Left ventricle myocardium inferior (tissue), 1 donor: Measurements from ENCODE around the gene SPATC1L. TPM values are rescaled to one million over a fixed set of nuclear protein-coding genes. Genes with fewer than 3 reads are reported as not detected.

Experiments
- DNase-seq: peaks from one replicate; pipeline ENCODE4 v3.0.0-alpha.2; 2020
- H3K27ac ChIP-seq: fragments of 200-600 bp; replicated peaks from 2 replicates; pipeline ENCODE4 v1.8.0; 2021
- H3K27me3 ChIP-seq: fragments of 200-600 bp; 2 replicates; pipeline ENCODE4 v1.8.0; 2021; ENCODE audit warnings: low read depth
- H3K36me3 ChIP-seq: fragments of 200-600 bp; 2 replicates; pipeline ENCODE4 v1.8.0; 2021
- H3K4me1 ChIP-seq: fragments of 200-600 bp; 2 replicates; pipeline ENCODE4 v1.8.0; 2021
- H3K4me3 ChIP-seq: fragments of 200-600 bp; 2 replicates; pipeline ENCODE4 v1.8.0; 2021; ENCODE audit warnings: mild to moderate bottlenecking, moderate library complexity
- H3K9me3 ChIP-seq: fragments of 200-600 bp; replicated peaks from 2 replicates; pipeline ENCODE4 v1.8.0; 2021
- intact Hi-C: fragments of 100-400 bp; cut with micrococcal nuclease; formaldehyde crosslinking; loops from one replicate; pipeline ENCODE4 v1.11.0; 2022
- total RNA-seq: library from RNA; stranded (reverse); fragmentation: NEBNext Ultra II Directional; extraction: Animal tissue kit (Norgen Biotek cat#: 25700); gene quantifications from one replicate; pipeline ENCODE4 v1.2.1, GENCODE V29; 2021
- TF ChIP-seq, protein P1 (sequence below): fragments of 200-600 bp; IDR thresholded peaks from 2 replicates; pipeline ENCODE4 v1.8.0; 2021; ENCODE audit warnings: antibody characterized with exemption, mild to moderate bottlenecking, borderline replicate concordance
- donor health status: DM: no; HTN: yes; CAD: no; lungs with severe emphysema.

The SPATC1L gene
- total RNA-seq, 1 donor from 2014 or later, result 7.0 TPM

DNA sequence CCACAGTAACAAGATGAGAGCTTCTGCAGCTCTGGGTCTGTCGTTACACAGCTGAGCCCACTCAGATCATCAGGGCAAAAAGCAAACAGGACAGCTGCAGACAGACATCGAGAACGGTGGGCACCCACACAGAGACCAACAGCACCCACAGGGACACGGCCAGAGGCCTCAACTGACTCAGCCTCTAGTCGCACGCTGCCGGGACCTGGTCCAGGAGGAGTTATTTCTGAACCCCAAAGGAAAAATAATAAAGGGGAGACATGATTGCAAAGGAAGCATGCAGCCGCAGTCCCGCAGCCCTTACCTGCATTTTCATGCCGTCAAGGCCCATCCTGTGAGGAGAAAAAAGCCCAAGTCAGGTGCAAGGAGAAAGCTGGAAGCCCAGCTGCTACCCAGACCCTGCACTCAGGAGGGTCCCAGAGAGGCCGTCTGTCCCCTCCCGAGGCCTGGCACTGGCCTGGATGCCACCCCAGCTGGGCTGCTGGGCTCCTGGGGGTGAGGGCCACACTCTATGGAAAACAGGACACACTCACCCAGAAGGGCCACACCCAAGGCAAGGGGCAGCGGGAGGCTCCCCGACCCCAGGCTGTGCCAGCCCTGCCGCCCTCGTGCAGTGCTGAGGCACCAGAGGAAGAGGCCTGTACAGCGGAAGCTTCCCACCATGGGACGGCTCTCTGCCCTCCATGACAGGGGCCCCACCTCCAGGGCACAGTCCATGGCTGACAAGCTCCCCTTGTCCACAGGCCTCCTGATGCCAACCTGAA lies 28.6 kb upstream of the SPATC1L start:
- intact Hi-C loops, result no loop called here
- H3K36me3 ChIP-seq, result peaks cover 92% of the 10 kb centered on the region
- TF ChIP-seq, protein P1, sequence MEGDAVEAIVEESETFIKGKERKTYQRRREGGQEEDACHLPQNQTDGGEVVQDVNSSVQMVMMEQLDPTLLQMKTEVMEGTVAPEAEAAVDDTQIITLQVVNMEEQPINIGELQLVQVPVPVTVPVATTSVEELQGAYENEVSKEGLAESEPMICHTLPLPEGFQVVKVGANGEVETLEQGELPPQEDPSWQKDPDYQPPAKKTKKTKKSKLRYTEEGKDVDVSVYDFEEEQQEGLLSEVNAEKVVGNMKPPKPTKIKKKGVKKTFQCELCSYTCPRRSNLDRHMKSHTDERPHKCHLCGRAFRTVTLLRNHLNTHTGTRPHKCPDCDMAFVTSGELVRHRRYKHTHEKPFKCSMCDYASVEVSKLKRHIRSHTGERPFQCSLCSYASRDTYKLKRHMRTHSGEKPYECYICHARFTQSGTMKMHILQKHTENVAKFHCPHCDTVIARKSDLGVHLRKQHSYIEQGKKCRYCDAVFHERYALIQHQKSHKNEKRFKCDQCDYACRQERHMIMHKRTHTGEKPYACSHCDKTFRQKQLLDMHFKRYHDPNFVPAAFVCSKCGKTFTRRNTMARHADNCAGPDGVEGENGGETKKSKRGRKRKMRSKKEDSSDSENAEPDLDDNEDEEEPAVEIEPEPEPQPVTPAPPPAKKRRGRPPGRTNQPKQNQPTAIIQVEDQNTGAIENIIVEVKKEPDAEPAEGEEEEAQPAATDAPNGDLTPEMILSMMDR, result no peak
- H3K4me1 ChIP-seq, result peaks cover 8% of the 10 kb centered on the region
- no peak overlapping the region for H3K27ac ChIP-seq
- no peaks in the 10 kb centered on the region for H3K27me3 ChIP-seq
- no peaks in the 10 kb centered on the region for H3K9me3 ChIP-seq
- no peak overlapping the region for H3K4me3 ChIP-seq
- DNase-seq, result no peak

DNA sequence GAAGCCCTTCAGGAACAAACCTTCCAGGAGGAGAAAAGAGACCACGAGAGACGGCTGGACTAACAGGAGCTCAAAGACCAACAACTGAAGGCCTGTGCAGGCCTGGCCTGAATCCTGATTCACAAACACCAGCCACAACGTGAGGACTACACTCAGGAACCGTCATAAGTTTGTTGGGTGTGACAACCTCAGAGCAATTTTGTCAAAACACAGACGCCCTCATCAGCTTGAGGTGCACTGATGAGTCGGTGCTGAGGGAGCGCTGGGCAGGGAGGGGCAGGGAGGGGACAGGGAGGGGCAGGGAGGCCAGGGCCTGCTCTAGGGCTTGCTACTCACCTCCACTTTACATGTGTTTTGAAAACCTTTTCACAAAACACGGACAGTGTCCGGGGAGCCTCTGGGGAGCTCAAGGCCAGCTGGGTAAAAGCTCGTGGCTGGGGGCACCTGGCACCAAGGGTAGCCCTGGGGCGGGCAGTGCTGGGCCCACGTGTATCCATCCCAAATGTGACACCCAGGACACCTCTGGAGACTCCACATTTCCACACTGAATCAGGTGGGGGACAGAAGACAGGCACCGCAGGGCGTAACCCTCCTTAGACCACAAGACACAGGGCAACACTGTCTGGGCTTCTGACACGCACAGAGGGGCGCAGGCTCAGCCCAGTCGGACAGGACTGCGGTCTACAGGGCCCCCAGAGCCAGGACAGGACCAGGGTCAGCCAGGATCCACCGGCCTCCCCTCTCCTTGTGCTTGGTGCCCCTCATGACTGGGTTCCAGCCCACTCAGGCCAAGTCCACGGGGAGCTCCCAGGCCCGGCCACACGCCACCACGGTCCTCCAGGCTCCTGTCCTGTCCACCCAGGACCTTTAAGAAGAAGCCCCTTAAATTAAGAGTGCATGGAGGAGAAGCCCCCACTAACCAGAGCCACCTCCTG lies 27.8 kb upstream of the SPATC1L start:
- H3K4me3 ChIP-seq, result no peak overlapping the region

DNA sequence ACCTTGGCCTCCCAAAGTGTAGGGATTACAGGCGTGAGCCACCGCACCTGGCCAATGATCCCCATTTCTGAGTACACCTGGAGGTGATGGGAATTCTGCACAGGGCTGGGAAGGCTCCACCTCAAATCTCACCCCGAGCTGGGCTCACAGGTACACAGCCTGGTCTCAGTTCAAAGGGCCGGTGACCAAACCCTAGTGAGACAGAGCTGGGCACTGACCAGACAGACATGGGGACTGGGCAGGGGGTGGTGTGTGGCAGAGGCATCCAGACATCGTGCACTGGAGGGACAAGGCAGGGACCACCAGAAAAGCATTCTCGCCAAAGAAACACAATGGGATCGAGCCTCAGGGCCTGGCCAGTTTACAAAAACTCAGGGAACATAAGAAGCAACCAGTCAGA lies 27.1 kb upstream of the SPATC1L start:
- Histone ChIP-seq H3K27me3 (no peaks in the 10 kb centered on the region), H3K9me3 (no peaks in the 10 kb centered on the region), H3K4me3 (no peak overlapping the region), H3K36me3 (peaks cover 95% of the 10 kb centered on the region), H3K27ac (no peak overlapping the region), H3K4me1 (peaks cover 6% of the 10 kb centered on the region)
- TF ChIP-seq, protein P1, result no peak
- intact Hi-C loops, result no loop called here
- DNase-seq, result no peak

More for the DNA sequence above, 27.8 kb upstream of the SPATC1L start:
- Histone ChIP-seq H3K36me3 (peaks cover 95% of the 10 kb centered on the region), H3K9me3 (no peaks in the 10 kb centered on the region), H3K4me1 (peaks cover 8% of the 10 kb centered on the region), H3K27me3 (no peaks in the 10 kb centered on the region), H3K27ac (no peak overlapping the region)
- TF ChIP-seq, protein P1, result no peak
- no peak for DNase-seq
- intact Hi-C loops, result no loop called here

DNA sequence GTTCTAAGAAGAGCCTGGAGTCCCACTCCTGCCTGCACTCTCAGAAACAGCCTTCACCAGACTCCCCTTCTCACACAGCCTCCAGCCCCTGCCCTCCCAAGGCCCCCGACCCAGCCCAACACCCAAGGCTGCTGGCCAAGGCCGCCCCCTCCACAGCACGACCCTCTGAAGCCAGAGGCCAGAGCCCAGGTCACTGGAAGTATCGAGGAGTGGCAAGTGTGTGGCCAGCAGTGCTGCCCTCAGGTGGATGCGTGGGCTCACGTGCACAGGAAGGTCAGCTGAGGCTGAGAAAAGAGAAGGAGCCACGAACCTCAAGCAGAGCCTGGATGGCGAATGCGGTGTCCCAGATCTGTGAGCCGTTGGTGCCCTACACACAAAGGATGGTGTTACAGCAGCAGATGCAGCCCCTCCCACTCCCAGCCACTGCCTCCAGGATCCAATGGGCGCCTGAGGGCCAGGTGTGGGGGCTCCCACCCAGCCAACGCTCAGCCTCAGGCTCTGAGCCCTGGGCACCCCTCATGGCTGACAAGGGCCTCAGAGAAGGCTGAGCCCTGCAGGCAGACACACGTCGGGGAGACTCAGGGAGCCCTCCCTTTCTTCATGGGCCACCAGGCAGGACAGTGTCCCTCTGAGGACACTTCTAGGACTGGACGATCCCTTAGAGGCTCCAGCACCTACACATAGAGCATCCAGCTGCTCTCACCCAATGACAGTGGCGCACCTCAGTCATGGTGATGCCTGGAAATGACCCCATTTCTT lies 26.3 kb upstream of the SPATC1L start:
- Histone ChIP-seq H3K9me3 (no peaks in the 10 kb centered on the region), H3K4me3 (no peak overlapping the region), H3K27me3 (no peaks in the 10 kb centered on the region), H3K36me3 (peaks cover 95% of the 10 kb centered on the region), H3K27ac (no peak overlapping the region), H3K4me1 (no peaks in the 10 kb centered on the region)
- intact Hi-C loops, result no loop called here
- TF ChIP-seq, protein P1, result no peak
- no peak for DNase-seq
